ENCODE data around the gene ANKS1B.

Gene ANKS1B

GRCh38 chr12:98883231-98883630 lies 1101.5 kb downstream of the ANKS1B start (continued):
- TF ChIP-seq ZNF175 (tag by site-specific recombination; IDR thresholded peaks at IDR 0.05): no peak
- no peak for TF ChIP-seq ZNF777 (tag by site-specific recombination; IDR thresholded peaks at IDR 0.05; ENCODE audit: borderline replicate concordance)
- TF ChIP-seq ZEB2 (tag by site-specific recombination; IDR thresholded peaks at IDR 0.05): no peak
- no peak for TF ChIP-seq ZNF600 (tag by site-specific recombination; IDR thresholded peaks at IDR 0.05)
- no peak for TF ChIP-seq OVOL3 (tag by site-specific recombination; IDR thresholded peaks at IDR 0.05)
- TF ChIP-seq MEIS1 (CRISPR knock-in tag; IDR thresholded peaks at IDR 0.05; ENCODE audit: borderline replicate concordance): no peak
- no peak for TF ChIP-seq ZNF157 (tag by site-specific recombination; IDR thresholded peaks at IDR 0.05)
- no peak for TF ChIP-seq ZNF639 (tag by site-specific recombination; IDR thresholded peaks at IDR 0.05)
- no peak for TF ChIP-seq ZNF274 (IDR thresholded peaks at IDR 0.05; ENCODE audit: low read length)
- no peak for TF ChIP-seq ZNF274 (tag by site-specific recombination; IDR thresholded peaks at IDR 0.05; ENCODE audit: borderline replicate concordance)
- no peak for TF ChIP-seq ZNF677 (tag by site-specific recombination; IDR thresholded peaks at IDR 0.05)
- no peak for TF ChIP-seq KLF7 (tag by site-specific recombination; IDR thresholded peaks at IDR 0.05; ENCODE audit: borderline replicate concordance)
- TF ChIP-seq ZNF26 (tag by site-specific recombination; IDR thresholded peaks at IDR 0.05): no peak

GRCh38 chr12:98882526-98882925 lies 1102.2 kb downstream of the ANKS1B start:
- Histone ChIP-seq H3K4me3 (ENCODE audit: low read depth, low read length) (no peak overlapping the region), H3K9me3 (ENCODE audit: control insufficient read depth, insufficient read depth, low read depth, low read length) (no peaks in the 10 kb centered on the region), H3K27ac (ENCODE audit: extremely low read depth, low read depth, low read length) (no peak overlapping the region), H3K4me1 (ENCODE audit: control insufficient read depth, insufficient read depth, low read length) (no peaks in the 10 kb centered on the region), H3K36me3 (ENCODE audit: control insufficient read depth in 2 of 2, insufficient read depth in 1 of 2, low read length in 2 of 2) (no peaks in the 10 kb centered on the region)
- TF ChIP-seq ZIC2 (tag by site-specific recombination; IDR thresholded peaks at IDR 0.05): no peak
- no peak for TF ChIP-seq MZF1 (tag by site-specific recombination; IDR thresholded peaks at IDR 0.05; ENCODE audit: borderline replicate concordance)
- TF ChIP-seq ZNF426 (tag by site-specific recombination; IDR thresholded peaks at IDR 0.05): no peak
- TF ChIP-seq ZNF26 (tag by site-specific recombination; IDR thresholded peaks at IDR 0.05): no peak
- no peak for TF ChIP-seq ZBTB8A (tag by site-specific recombination; IDR thresholded peaks at IDR 0.05)
- no peak for TF ChIP-seq ZBTB20 (tag by site-specific recombination; IDR thresholded peaks at IDR 0.05)
- no peak for TF ChIP-seq SP3 (tag by site-specific recombination; IDR thresholded peaks at IDR 0.05)
- TF ChIP-seq ZFP69B (tag by site-specific recombination; IDR thresholded peaks at IDR 0.05): no peak
- TF ChIP-seq ZSCAN18 (tag by site-specific recombination; IDR thresholded peaks at IDR 0.05): no peak
- TF ChIP-seq ZNF362 (tag by site-specific recombination; IDR thresholded peaks at IDR 0.05): no peak
- no peak for TF ChIP-seq ZNF132 (tag by site-specific recombination; IDR thresholded peaks at IDR 0.05; ENCODE audit: borderline replicate concordance)
- TF ChIP-seq ZNF280C (tag by site-specific recombination; IDR thresholded peaks at IDR 0.05): no peak
- TF ChIP-seq ZNF561 (tag by site-specific recombination; IDR thresholded peaks at IDR 0.05; ENCODE audit: borderline replicate concordance): no peak
- TF ChIP-seq ZNF335 (tag by site-specific recombination; conservative IDR thresholded peaks at IDR 0.05): no peak
- TF ChIP-seq ZNF169 (tag by site-specific recombination; IDR thresholded peaks at IDR 0.05): no peak
- no peak for TF ChIP-seq ZNF274 (IDR thresholded peaks at IDR 0.05; ENCODE audit: low read length)
- no peak for TF ChIP-seq ZNF274 (tag by site-specific recombination; IDR thresholded peaks at IDR 0.05; ENCODE audit: borderline replicate concordance)
- ChIA-PET CTCF (no interaction called here), POLR2A (no interaction called here)

Measured in HEK293 (cell line).